ENCODE data around the gene ZSCAN23.
"Not testable (repeated sequence)": the region's sequence is repeated elsewhere in the genome, so short reads cannot be mapped to it uniquely, and the experiment has no call there.

The ZSCAN23 gene

GRCh38 chr6:28433119-28433518 is 10.2 kb downstream of the ZSCAN23 start:
- DNase-seq: no peak

- DNase-seq: no peak
Measured at GRCh38 chr6:28429781-28430180, 13.5 kb downstream of the ZSCAN23 start.

- DNase-seq: no peak
Measured at GRCh38 chr6:28425944-28426541, 17.2 kb downstream of the ZSCAN23 start.

GRCh38 chr6:28424163-28424562 is 19.1 kb downstream of the ZSCAN23 start:
- DNase-seq: no peak

- DNase-seq: no peak
Measured at GRCh38 chr6:28423546-28423945, 19.7 kb downstream of the ZSCAN23 start.

GRCh38 chr6:28413681-28414080 is 29.6 kb downstream of the ZSCAN23 start:
- no peak for DNase-seq

GRCh38 chr6:28410767-28411166 is 32.5 kb downstream of the ZSCAN23 start:
- no peak for DNase-seq

- no peak for DNase-seq
Measured at GRCh38 chr6:28408076-28408802, 35.1 kb downstream of the ZSCAN23 start.

- no peak for DNase-seq
Measured at GRCh38 chr6:28407401-28407800, 35.9 kb downstream of the ZSCAN23 start.

- DNase-seq: not testable (repeated sequence)
Measured at GRCh38 chr6:28403923-28404322, 39.4 kb downstream of the ZSCAN23 start.

GRCh38 chr6:28402197-28402596 is 41.1 kb downstream of the ZSCAN23 start:
- no peak for DNase-seq

GRCh38 chr6:28401172-28401571 is 42.1 kb downstream of the ZSCAN23 start:
- no peak for DNase-seq

GRCh38 chr6:28400122-28400451 is 43.2 kb downstream of the ZSCAN23 start:
- DNase-seq: no peak

- DNase-seq: peak; percentile 85 to 87
Measured at GRCh38 chr6:28399350-28400121, 43.8 kb downstream of the ZSCAN23 start, which contains the start of gene ZSCAN12. Gene ZSCAN12, minus strand, starts transcription at chr6:28399747. Its CDS starts 1,342 bp downstream, at chr6:28398405.

GRCh38 chr6:28395918-28396317 is 47.4 kb downstream of the ZSCAN23 start:
- DNase-seq: no peak

- DNase-seq: no peak
Measured at GRCh38 chr6:28393912-28394662, 49.2 kb downstream of the ZSCAN23 start.

GRCh38 chr6:28390688-28391087 is 52.6 kb downstream of the ZSCAN23 start:
- no peak for DNase-seq

- no peak for DNase-seq
Measured at GRCh38 chr6:28384143-28384533, 59.2 kb downstream of the ZSCAN23 start.

GRCh38 chr6:28383235-28384142 is 59.8 kb downstream of the ZSCAN23 start:
- peak; percentile 23 to 47 for DNase-seq
